HL-60 (cell line): ENCODE measurements around the gene CDPF1.

Experiments
- DNase-seq, 2 experiments: peaks; one replicate each; pipeline ENCODE4 v3.0.0-alpha.2; 2010 to 2020; ENCODE audit warnings: low read depth in 1 of 2, low spot score in 1 of 2
- H3K27ac ChIP-seq: fragments of 250-450 bp; sonication (Bioruptor Pico); replicated peaks from 2 replicates; pipeline ENCODE4 v1.5.1; 2020; ENCODE audit warnings: mild to moderate bottlenecking, moderate library complexity
- H3K27me3 ChIP-seq: fragments of 250-450 bp; sonication (Bioruptor Pico); 2 replicates; pipeline ENCODE4 v1.5.1; 2021; ENCODE audit warnings: mild to moderate bottlenecking, moderate library complexity; ENCODE audit not compliant: insufficient read depth, poor library complexity, severe bottlenecking
- H3K4me3 ChIP-seq: replicated peaks from 2 replicates; pipeline ENCODE4 v1.5.1; 2011; ENCODE audit warnings: mild to moderate bottlenecking, control low read depth, low read length; ENCODE audit not compliant: insufficient read depth
- GABPA ChIP-seq: IDR thresholded peaks from 2 replicates; pipeline ENCODE4 v1.6.1; 2012; ENCODE audit warnings: low read depth
- POLR2AphosphoS5 ChIP-seq: IDR thresholded peaks from 2 replicates; pipeline ENCODE4 v1.6.1; 2012; ENCODE audit warnings: low read depth
- SPI1 ChIP-seq: IDR thresholded peaks from 2 replicates; pipeline ENCODE4 v1.6.1; 2012; ENCODE audit warnings: low read depth, mild to moderate bottlenecking, borderline replicate concordance
- long read RNA-seq: library from polyadenylated mRNA; unstranded; transcript quantifications from one replicate; pipeline ENCODE4 v2.0.0, GENCODE V29; 2020
- TF ChIP-seq, protein P1 (sequence below): IDR thresholded peaks from one replicate; pipeline ENCODE4 v1.5.1; 2011; ENCODE audit warnings: low read length, control low read depth, inconsistent platforms; ENCODE audit not compliant: insufficient read depth
- TF ChIP-seq, protein P2 (sequence below): IDR thresholded peaks from 2 replicates; pipeline ENCODE4 v1.6.1; 2012; ENCODE audit warnings: low read depth; ENCODE audit not compliant: insufficient replicate concordance

The CDPF1 gene, protein sequence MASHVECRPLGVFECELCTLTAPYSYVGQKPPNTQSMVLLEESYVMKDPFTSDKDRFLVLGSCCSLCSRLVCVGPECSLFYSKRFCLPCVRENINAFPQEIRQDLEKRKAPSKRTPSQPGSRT
- long read RNA-seq, transcript CDPF1-201 (4 exons, 1,875 nt) = major isoform, 34 of 70 reads
- long read RNA-seq, transcript CDPF1-206 (2 exons, 655 nt) = minor isoform, 14 of 70 reads
- long read RNA-seq, transcript CDPF1-205 (3 exons, 498 nt) = minor isoform, 7 of 70 reads
- long read RNA-seq, partial matches to known transcripts = 6 of 70 reads
- long read RNA-seq, other reads (novel, unspliced or antisense) = 9 of 70 reads

DNA sequence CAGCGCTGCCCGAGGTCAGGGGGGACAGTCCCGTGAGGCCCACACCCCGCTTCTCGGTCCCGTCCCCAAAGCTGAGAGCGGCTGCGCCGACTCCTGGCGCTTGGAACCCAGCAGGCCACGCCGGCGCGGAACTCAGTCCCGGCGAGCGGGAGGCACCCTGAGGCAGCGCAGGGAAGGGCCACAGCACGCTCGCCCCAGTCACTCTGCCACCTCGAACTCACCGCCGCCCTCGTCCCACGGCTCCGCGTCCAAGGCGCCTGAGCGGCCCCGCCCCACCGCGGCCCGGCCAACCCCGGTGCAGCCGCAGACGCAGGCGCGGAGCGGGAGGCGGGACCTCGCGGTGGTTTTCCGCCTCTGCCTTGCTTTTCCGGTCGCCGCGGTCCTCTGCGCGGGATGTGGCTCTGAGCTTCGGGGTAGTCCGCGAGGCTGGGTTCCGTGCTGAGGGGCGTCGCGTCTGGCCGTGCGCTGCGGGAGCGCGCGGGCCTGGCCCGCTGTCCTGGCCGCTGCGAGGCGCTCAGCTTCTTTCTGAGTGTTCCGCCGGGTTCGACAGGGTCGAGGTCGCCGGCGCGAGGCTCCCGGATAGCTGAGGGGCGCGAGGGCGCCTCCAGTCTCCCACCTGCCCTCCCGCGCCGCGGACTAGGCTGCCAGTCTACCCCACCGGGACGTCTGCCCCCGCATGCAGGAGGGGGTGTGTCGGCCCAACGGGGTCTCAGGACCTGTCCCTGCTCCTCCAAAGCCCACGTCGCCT, at the start of gene CDPF1:
CDPF1 (minus strand) TSS at position 259 of the 748 bp plus-strand sequence. CDS start 2,009 bp downstream, outside the sequence.
- peak within 1 kb of the TSS; percentile 57 for H3K4me3 ChIP-seq
- peak; percentile 82 to 91 for DNase-seq
- peak; percentile 90 for TF ChIP-seq POLR2AphosphoS5
- peak; percentile 73 for TF ChIP-seq GABPA
- TF ChIP-seq, protein P1, sequence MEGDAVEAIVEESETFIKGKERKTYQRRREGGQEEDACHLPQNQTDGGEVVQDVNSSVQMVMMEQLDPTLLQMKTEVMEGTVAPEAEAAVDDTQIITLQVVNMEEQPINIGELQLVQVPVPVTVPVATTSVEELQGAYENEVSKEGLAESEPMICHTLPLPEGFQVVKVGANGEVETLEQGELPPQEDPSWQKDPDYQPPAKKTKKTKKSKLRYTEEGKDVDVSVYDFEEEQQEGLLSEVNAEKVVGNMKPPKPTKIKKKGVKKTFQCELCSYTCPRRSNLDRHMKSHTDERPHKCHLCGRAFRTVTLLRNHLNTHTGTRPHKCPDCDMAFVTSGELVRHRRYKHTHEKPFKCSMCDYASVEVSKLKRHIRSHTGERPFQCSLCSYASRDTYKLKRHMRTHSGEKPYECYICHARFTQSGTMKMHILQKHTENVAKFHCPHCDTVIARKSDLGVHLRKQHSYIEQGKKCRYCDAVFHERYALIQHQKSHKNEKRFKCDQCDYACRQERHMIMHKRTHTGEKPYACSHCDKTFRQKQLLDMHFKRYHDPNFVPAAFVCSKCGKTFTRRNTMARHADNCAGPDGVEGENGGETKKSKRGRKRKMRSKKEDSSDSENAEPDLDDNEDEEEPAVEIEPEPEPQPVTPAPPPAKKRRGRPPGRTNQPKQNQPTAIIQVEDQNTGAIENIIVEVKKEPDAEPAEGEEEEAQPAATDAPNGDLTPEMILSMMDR = no peak
- H3K27ac ChIP-seq = peak within 1 kb of the TSS; percentile 82
- no peaks in the 10 kb centered on the region for H3K27me3 ChIP-seq

DNA sequence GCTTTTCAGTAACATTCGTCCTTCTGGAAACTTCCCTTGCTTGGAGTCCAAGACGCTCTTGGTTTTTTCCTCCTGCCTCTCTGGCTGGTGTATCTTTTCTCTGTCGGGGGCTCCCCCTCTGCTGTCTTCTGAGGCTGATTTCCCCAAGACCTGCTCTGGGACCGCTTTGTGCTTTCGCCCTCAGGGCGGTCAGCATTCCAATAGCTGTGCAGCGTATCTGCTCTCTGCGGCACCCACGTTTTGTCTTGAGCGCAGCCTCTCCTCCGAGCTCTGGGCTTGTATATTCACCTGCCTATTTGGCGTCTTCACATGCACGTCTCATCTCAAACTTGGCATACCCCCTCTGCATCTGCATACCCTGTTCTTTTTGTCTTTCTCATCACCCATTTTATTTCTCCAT, 49.0 kb upstream of the CDPF1 start:
- no peak for DNase-seq
- Histone ChIP-seq H3K4me3 (no peak overlapping the region), H3K27me3 (no peaks in the 10 kb centered on the region), H3K27ac (no peak overlapping the region)
- TF ChIP-seq SPI1 (no peak), GABPA (no peak), POLR2AphosphoS5 (no peak)
- TF ChIP-seq, protein P2, sequence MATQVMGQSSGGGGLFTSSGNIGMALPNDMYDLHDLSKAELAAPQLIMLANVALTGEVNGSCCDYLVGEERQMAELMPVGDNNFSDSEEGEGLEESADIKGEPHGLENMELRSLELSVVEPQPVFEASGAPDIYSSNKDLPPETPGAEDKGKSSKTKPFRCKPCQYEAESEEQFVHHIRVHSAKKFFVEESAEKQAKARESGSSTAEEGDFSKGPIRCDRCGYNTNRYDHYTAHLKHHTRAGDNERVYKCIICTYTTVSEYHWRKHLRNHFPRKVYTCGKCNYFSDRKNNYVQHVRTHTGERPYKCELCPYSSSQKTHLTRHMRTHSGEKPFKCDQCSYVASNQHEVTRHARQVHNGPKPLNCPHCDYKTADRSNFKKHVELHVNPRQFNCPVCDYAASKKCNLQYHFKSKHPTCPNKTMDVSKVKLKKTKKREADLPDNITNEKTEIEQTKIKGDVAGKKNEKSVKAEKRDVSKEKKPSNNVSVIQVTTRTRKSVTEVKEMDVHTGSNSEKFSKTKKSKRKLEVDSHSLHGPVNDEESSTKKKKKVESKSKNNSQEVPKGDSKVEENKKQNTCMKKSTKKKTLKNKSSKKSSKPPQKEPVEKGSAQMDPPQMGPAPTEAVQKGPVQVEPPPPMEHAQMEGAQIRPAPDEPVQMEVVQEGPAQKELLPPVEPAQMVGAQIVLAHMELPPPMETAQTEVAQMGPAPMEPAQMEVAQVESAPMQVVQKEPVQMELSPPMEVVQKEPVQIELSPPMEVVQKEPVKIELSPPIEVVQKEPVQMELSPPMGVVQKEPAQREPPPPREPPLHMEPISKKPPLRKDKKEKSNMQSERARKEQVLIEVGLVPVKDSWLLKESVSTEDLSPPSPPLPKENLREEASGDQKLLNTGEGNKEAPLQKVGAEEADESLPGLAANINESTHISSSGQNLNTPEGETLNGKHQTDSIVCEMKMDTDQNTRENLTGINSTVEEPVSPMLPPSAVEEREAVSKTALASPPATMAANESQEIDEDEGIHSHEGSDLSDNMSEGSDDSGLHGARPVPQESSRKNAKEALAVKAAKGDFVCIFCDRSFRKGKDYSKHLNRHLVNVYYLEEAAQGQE = no peak
- TF ChIP-seq, protein P1 = no peak

DNA sequence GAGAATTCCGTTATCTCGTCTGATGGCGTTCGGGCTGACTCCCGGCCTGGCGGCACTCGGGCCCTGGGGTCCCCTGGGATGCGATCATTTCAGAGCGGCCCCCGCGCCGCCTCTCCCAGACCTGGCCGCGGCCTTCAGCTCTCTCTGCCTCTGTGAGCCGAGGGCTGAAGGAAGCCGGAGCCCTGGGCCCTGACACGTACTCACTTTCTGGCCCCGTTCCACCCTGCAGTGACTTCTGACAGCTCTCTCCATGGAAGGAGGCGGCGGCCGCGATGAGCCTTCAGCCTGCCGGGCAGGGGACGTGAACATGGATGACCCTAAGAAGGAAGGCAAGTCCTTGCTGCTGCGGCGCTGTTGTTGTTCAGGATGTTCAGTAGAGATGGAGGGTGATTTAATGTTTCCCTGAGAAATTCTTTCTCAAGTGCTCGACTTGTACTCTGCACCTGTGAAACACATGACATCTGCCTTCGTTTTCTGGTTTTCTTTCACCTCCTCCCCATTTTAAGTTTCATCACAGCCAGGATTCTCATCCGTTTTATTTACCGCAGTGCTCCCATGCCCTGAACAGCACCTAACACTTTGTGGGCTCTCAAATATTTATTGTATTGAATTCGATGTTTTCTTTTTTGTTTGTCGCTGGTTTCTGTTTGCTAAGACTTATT, 47.2 kb upstream of the CDPF1 start:
- Histone ChIP-seq H3K27ac (peak overlapping the region; percentile 60), H3K4me3 (peak overlapping the region; percentile 89), H3K27me3 (no peaks in the 10 kb centered on the region)
- DNase-seq = peak in 1 of 2 experiments; percentile 17
- no peak for TF ChIP-seq SPI1
- no peak for TF ChIP-seq POLR2AphosphoS5
- TF ChIP-seq, protein P1 = no peak
- TF ChIP-seq GABPA = no peak
- TF ChIP-seq, protein P2 = no peak
